PC-9 (cell line): Measurements from ENCODE around the gene MRAP2.

Experiments
- CTCF ChIP-seq: fragments of 200-600 bp; sonication (generic); conservative IDR thresholded peaks from 2 replicates; pipeline ENCODE4 v1.6.1; 2017; ENCODE audit warnings: mixed run types, antibody characterized with exemption, mild to moderate bottlenecking, moderate library complexity
- EZH2 ChIP-seq: fragments of 200-600 bp; sonication (generic); IDR thresholded peaks from 2 replicates; pipeline ENCODE4 v1.8.0; 2017; ENCODE audit warnings: antibody characterized with exemption, low read depth

DNA sequence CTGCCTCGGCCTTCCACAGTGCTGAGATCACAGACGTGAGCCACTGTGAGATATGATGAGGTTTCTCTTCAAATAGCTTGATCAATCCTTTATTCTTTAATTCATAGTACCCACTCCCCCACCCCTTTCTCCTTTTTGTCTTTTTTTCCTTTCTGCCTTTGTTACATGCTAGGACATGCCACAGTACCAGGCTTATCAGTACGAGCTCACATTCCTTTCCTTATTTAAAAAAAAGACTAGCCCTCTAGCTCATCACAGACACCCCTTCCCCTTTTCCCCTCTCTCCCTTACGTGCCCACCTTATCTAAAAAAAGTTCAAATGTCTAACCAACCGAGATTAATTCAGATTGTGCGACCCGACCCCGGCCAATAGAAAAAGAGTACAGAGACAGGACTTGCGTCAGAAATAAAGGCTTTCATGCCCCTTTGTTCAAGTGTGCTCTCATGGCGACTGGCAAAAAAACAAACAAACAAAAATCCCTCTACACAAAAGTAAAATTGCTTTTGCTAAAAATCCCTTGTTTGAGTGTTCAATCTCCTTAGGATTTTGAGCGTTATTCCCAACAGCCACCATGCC is 49.2 kb downstream of the MRAP2 start:
- TF ChIP-seq CTCF (no peak), EZH2 (no peak)
